ENCODE measurements around the gene PAN3.
A peak's percentile ranks its signal among the peaks of the same experiment; 100 is the strongest.

The PAN3 gene

DNA sequence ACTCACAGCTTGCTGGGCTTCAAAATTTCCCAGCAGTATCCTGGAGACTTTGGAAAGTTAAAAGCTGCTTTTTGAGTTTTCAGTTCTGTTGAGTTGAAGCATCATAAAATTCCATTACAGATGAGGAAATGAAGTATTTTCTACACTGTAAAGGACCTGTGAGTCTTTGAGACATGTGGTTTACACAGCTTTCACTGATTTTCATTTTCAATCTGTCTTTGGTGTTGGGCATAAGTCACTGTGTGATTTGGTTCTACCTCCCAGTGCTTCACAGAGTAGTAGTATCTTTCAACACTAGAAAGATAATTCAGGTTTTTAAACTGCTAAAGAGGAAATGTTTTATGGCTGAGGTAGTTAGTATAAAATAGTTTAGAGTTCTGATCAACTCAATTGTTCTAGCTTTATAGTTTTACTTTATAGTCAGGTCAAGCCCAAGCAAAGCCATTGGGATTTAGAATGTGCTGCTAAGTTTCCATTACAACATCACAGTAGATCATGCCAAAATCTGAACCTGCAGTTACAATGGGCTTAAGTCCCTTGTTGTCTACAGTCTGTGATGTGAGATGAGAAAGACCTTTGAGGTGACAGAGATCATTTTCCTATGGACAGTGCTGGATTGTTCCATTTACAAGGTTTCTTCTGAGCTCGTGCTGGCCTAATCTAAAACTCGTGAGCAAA lies 195.0 kb downstream of the PAN3 start:
- TF ChIP-seq, protein P1, sequence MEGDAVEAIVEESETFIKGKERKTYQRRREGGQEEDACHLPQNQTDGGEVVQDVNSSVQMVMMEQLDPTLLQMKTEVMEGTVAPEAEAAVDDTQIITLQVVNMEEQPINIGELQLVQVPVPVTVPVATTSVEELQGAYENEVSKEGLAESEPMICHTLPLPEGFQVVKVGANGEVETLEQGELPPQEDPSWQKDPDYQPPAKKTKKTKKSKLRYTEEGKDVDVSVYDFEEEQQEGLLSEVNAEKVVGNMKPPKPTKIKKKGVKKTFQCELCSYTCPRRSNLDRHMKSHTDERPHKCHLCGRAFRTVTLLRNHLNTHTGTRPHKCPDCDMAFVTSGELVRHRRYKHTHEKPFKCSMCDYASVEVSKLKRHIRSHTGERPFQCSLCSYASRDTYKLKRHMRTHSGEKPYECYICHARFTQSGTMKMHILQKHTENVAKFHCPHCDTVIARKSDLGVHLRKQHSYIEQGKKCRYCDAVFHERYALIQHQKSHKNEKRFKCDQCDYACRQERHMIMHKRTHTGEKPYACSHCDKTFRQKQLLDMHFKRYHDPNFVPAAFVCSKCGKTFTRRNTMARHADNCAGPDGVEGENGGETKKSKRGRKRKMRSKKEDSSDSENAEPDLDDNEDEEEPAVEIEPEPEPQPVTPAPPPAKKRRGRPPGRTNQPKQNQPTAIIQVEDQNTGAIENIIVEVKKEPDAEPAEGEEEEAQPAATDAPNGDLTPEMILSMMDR (IDR thresholded peaks at IDR 0.05; ENCODE audit: extremely low read depth, missing control alignments): no peak
- peak; percentile 28 for DNase-seq (ENCODE audit: low spot score)

DNA sequence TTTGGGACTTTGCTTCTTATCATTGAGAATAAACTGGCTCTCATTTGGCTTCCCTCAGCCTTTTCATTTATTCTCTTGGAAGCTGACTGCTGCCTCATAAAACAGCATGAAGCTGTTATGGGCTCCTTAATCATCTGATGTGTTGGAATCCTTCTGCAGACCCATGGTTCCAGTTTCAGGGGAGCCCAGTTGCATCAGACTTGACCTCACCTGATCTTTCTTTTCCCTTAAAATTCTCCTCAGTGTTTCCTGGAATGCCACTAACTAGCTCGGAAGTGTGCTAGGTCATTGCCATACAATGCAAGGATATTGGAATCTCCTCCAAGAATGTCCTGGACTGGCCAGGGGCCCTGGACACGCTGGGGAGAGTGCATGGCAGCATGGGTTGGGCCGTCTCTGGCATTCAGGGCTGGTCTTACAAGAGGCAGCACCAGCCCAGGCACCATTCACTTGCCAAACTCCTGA lies 197.9 kb downstream of the PAN3 start:
- DNase-seq (ENCODE audit: low spot score): no peak
- TF ChIP-seq, protein P1 (IDR thresholded peaks at IDR 0.05; ENCODE audit: extremely low read depth, missing control alignments): no peak

DNA sequence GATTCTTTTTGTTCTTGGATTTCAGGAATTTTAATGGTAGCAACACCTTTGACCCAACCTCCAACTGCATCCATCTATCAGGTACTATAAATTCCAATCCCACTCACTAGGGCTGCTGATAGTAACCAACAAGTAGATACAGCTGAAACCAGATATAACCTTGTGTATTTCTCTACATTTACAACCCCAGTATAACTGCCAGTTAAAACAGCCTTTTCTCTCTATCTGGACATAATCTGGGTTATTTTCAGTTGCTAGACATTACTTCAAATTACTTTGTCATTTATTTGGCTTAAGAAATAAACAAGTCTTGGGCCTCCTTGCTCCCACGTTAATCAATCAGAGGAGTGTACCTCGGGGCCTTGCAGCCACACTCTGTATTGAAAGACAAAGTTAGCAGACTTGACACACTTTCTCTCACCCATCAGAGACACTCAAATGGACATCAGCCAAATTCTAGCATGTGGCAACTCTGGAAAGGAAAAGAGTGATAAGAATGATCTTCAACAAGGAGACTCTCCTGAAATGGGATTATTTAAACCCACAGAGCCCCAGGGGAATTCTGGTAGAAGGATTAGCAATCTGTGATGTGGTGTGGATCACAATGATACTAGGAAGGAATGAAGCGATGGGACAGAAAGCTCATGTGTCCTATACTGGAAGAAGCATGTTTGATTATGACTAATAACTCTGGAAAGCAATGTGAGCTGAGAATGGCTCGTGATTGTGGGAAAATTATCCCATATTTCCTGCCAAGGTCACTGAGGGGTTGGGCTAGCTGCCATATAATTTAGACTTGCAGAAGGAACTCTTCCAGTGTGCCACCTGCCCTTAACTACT lies 199.0 kb downstream of the PAN3 start:
- DNase-seq (ENCODE audit: low spot score): no peak
- TF ChIP-seq, protein P1 (IDR thresholded peaks at IDR 0.05; ENCODE audit: extremely low read depth, missing control alignments): no peak

DNA sequence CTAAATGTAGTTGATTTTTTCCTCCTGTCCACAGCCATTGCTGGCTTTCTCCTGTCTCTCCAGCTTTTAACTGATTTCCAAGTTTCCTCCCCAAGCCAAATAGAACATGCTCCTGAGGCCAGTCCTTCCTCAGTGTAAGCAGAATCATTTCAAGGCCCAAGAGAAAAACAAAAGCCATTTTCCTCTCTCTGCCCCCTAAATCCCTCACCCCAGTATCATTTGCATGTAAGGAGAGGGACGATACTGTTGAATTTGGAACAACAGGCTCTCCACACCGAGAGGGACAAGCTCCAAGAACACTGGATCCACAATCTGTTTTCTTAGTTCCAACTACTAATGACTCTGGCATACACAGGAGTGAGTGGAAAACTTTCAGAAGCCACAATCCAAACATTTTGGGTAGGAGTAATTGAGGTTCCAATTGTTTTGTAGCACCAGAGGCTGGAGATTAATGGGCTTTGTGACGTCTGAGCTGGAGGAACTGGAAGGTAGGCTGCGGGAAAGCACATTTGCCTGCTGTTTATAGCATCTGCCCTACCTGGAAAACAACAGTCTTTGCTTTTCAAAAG lies 199.7 kb downstream of the PAN3 start:
- TF ChIP-seq, protein P1 (IDR thresholded peaks at IDR 0.05; ENCODE audit: extremely low read depth, missing control alignments): no peak
- no peak for DNase-seq (ENCODE audit: low spot score)

DNA sequence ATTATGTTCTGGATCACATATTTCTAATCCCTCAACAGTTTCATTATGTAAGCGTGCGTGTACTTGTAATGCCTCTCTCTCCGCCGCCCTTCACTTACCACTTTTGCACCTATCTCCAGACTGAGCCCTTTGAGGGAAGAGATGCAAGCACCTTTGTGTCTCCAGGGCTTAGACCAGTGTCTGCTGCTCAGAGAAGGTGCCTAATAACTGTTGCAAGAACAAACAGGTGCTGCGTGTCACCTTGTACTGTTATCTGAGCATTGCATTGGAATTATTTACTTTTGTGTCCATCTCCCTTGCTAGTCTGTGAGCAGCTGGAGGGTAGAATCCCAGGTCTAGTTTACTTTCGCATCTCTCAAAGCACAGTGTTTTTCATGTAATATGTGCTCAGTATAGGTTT lies 200.4 kb downstream of the PAN3 start:
- TF ChIP-seq, protein P1 (IDR thresholded peaks at IDR 0.05; ENCODE audit: extremely low read depth, missing control alignments): no peak
- DNase-seq (ENCODE audit: low spot score): no peak

DNA sequence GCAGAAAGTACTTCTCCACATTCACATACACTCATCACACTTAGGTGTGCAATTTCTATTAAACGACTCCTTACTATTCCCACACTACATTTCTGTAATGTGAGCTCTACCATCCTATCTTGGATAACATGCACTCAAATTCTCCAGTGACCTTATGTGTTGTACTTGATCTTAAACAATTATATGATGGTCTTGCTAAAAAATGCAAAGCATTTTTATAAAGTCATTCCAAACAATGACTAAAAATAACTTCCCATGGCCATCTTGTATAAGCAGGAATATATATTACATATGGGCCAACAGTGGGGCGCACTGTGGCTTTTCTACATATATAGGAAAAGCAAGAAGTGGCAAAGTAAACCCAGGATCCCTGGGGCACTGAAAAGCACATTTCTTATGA lies 201.1 kb downstream of the PAN3 start:
- no peak for DNase-seq (ENCODE audit: low spot score)
- TF ChIP-seq, protein P1 (IDR thresholded peaks at IDR 0.05; ENCODE audit: extremely low read depth, missing control alignments): no peak

DNA sequence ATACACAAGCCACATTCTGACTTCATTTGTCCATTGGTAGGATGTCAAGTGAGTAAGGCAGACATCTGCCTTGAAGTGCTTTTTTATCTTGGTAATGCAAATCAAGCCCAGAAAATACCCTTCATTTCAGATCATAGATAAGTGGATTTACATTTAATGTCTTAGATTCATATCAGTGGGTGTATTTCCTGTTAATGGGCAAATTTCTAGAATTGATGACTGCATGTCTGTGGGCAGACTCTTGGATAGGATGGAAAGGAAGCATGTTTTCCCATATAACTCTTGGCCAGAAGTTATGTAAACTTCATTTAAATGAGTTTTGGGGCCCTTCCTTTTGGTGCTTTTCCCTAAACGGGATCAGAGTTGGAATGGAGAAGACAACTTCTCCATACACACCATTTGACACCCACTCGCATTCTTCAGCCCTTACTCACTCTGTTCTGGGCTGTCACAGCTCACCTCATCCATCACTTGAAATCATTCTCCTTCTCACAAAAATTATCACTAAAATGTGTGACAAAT lies 202.0 kb downstream of the PAN3 start:
- TF ChIP-seq, protein P1 (IDR thresholded peaks at IDR 0.05; ENCODE audit: extremely low read depth, missing control alignments): no peak
- no peak for DNase-seq (ENCODE audit: low spot score)

Data from GM20000 (cell line).